Keratinocyte (primary cell): Measurements from ENCODE around the gene UGT1A1.

Experiments used
- CTCF ChIP-seq, 3 experiments: IDR thresholded peaks in 1 of 3; conservative IDR thresholded peaks in 1 of 3; optimal IDR thresholded peaks in 1 of 3; 2 replicates in 2 of 3; 3 replicates in 1 of 3; pipeline versions ENCODE3 to v1.5.1; 2011; ENCODE audit warnings: low read length in 3 of 3, mild to moderate bottlenecking in 3 of 3, moderate library complexity in 2 of 3, control low read depth in 1 of 3, inconsistent platforms in 1 of 3; ENCODE audit not compliant: insufficient read depth in 2 of 3; ENCODE audit errors: extremely low read depth in 1 of 3
- EZH2 ChIP-seq: IDR thresholded peaks from one replicate; pipeline ENCODE4 v1.6.1; 2012; ENCODE audit warnings: inconsistent platforms, mild to moderate bottlenecking, low read length, moderate library complexity

GRCh38 chr2:233740870-233741269 lies 19.2 kb upstream of the UGT1A1 start:
- TF ChIP-seq CTCF (optimal IDR thresholded peaks at IDR 0.05 in 1 of 3, IDR thresholded peaks at IDR 0.05 in 1 of 3, conservative IDR thresholded peaks at IDR 0.05 in 1 of 3; ENCODE audit: extremely low read depth in 1 of 3, insufficient read depth in 2 of 3, low read length in 3 of 3): no peak
- TF ChIP-seq EZH2: no peak
